PC-3 (cell line): Measurements from ENCODE around the gene TMEM141. TPM values are rescaled to one million over a fixed set of nuclear protein-coding genes. Genes with fewer than 3 reads are reported as not detected.

Experiments used
- ATAC-seq: fragments of 200-7000 bp; cut with Tn5 transposase; 2 replicates; pipeline ENCODE4 v1.9.1; 2020; ENCODE audit warnings: mild to moderate bottlenecking, moderate library complexity
- BruUV-seq: library from RNA; stranded (reverse); fragments of 400-500 nt; replicated peaks from 2 replicates; lab custom pipeline; 2021; lab: Mats Ljungman, UMichigan
- CTCF ChIA-PET: fragments of 300-600 bp; sonication (Branson Sonifier 250); formaldehyde crosslinking; loops from one replicate; lab custom pipeline; 2022; ENCODE audit warnings: antibody characterized with exemption; lab: Charles Lee
- POLR2A ChIA-PET: fragments of 300-600 bp; sonication (Branson Sonifier 250); formaldehyde crosslinking; loops from one replicate; lab custom pipeline; 2022; ENCODE audit warnings: antibody characterized with exemption; ENCODE audit not compliant: unreplicated experiment; lab: Charles Lee
- DNase-seq: peaks from one replicate; pipeline ENCODE4 v3.0.0-alpha.2; 2015
- H2AFZ ChIP-seq: fragments of 300-600 bp; sonication (generic); 2 replicates; pipeline ENCODE4 v1.6.0; 2016; ENCODE audit warnings: antibody characterized with exemption, low read length
- H3F3A ChIP-seq: fragments of 300-600 bp; sonication (generic); one replicate; pipeline ENCODE4 v1.6.0; 2017; ENCODE audit warnings: antibody characterized with exemption, low read length, control low read depth, mild to moderate bottlenecking; ENCODE audit not compliant: unreplicated experiment
- H3K27ac ChIP-seq: fragments of 300-600 bp; sonication (generic); 2 replicates; pipeline ENCODE4 v1.5.1; 2016; ENCODE audit warnings: mild to moderate bottlenecking, low read length
- H3K27me3 ChIP-seq: fragments of 300-600 bp; sonication (generic); 2 replicates; pipeline ENCODE4 v1.6.1; 2016; ENCODE audit warnings: low read length, mixed read lengths
- H3K36me3 ChIP-seq: fragments of 300-600 bp; sonication (generic); 2 replicates; pipeline ENCODE4 v1.6.1; 2016; ENCODE audit warnings: low read depth, mixed run types, low read length, mixed read lengths
- H3K4me1 ChIP-seq: fragments of 300-600 bp; sonication (generic); 2 replicates; pipeline ENCODE4 v1.5.1; 2016; ENCODE audit warnings: low read length; ENCODE audit not compliant: insufficient read depth
- H3K4me2 ChIP-seq: fragments of 300-600 bp; sonication (generic); 2 replicates; pipeline ENCODE4 v1.6.0; 2016; ENCODE audit warnings: low read length
- H3K4me3 ChIP-seq: fragments of 300-600 bp; sonication (generic); 2 replicates; pipeline ENCODE4 v1.5.1; 2016; ENCODE audit warnings: mild to moderate bottlenecking, low read length, mixed read lengths
- H3K79me2 ChIP-seq: fragments of 300-600 bp; sonication (generic); 2 replicates; pipeline ENCODE4 v1.6.1; 2017; ENCODE audit warnings: low read length, mixed read lengths
- H3K9ac ChIP-seq: fragments of 300-600 bp; sonication (generic); 2 replicates; pipeline ENCODE4 v1.6.0; 2016; ENCODE audit warnings: mild to moderate bottlenecking, low read length
- H3K9me2 ChIP-seq: fragments of 300-600 bp; sonication (generic); replicated peaks from 2 replicates; pipeline ENCODE4 v1.6.1; 2016; ENCODE audit warnings: mixed run types, low read length, mixed read lengths
- H3K9me3 ChIP-seq: fragments of 300-600 bp; sonication (generic); 2 replicates; pipeline ENCODE4 v1.6.1; 2016; ENCODE audit warnings: low read length, mixed read lengths
- H4K20me1 ChIP-seq: fragments of 300-600 bp; sonication (generic); 2 replicates; pipeline ENCODE4 v1.6.1; 2016; ENCODE audit warnings: low read length, mixed read lengths
- EZH2 ChIP-seq: fragments of 300-600 bp; sonication (generic); IDR thresholded peaks from one replicate; pipeline ENCODE4 v1.6.1; 2017; ENCODE audit warnings: antibody characterized with exemption, mild to moderate bottlenecking, low read length; ENCODE audit not compliant: unreplicated experiment
- EZH2phosphoT487 ChIP-seq: fragments of 300-600 bp; sonication (generic); IDR thresholded peaks from 2 replicates; pipeline ENCODE4 v1.6.1; 2018; ENCODE audit warnings: mild to moderate bottlenecking, antibody characterized with exemption, low read length, borderline replicate concordance
- intact Hi-C: fragments of 100-400 bp; cut with micrococcal nuclease; formaldehyde crosslinking; loops from 2 replicates; pipeline ENCODE4 v1.9.0; 2023
- total RNA-seq: library from RNA; depleted of rRNA; stranded (reverse); fragments of >200 nt; gene quantifications from 2 replicates; pipeline ENCODE4 v1.2.3, GENCODE V29; 2014
- TF ChIP-seq, protein P1 (sequence below): fragments of 300-600 bp; sonication (generic); conservative IDR thresholded peaks from 2 replicates; pipeline ENCODE4 v1.5.1; 2017; ENCODE audit warnings: antibody characterized with exemption, low read depth, mild to moderate bottlenecking, low read length

Gene TMEM141
- total RNA-seq, 1 experiment from 2014 or later, result 101 TPM

DNA sequence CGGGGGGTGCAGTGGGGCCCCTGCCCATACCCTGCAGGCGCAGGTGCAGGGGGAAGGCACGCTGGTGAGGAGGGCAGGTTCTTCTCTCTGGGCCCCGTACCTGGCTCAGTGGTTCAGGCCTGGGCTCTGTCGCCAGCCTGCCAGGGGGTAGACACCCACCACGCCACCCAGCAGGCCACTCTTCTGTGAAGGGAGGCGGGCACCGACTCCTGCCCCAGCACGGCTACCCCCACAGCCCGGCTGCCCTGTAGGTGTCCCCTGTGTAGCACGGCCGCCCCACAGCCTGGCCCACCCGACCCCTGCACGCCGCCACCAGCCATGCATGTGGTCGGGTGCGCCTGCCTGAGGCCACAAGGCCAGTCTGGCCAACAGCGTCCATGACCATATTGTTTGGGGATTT is 44.5 kb upstream of the TMEM141 start:
- ChIA-PET CTCF (no interaction called here), POLR2A (no interaction called here)

DNA sequence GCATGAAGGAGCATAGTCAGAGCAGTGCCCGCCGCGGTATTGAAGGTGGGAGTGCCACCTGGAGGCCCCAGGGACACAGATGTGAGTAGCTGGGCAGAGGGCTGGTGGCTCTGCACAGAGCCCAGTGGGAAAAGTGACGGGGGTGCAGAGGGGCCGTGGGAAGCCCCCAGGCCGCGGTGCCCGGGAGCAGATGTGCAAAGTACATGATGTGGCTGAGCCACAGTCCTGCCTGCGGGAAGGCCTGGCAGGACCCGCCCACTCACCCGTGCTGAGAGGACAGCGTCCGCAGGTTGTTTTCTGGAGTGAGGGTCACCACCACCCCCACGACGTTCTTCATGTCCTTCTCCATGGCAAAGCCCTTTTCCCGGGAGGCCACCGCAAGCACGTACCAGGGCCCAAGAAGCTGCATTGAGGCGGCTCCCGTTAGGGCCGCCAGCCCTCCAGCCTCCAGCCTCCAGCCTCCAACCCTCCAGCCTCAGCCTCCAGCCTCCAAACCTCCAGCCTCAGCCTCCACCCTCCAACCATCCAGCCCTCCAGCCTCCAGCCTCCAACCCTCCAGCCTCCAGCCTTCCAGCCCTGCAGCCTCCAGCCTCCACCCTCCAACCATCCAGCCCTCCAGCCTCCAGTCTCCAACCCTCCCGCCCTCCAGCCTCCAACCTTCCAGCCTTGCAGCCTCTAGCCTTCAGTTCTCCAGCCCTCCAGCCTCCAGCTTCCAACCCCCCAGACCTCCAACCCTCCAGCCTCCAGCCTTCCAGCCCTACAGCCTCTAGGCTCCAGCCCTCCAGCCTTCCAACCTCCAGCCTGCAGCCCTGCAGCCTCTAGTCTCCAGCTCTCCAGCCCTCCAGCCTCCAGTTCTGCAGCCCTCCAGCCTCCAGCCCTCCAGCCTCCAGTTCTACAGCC is 43.7 kb upstream of the TMEM141 start:
- CTCF ChIA-PET, result no interaction called here

More for the DNA sequence above, 44.5 kb upstream of the TMEM141 start:
- Histone ChIP-seq H3K27me3 (peaks cover 13% of the 10 kb centered on the region), H3K79me2 (no peaks in the 10 kb centered on the region), H3K36me3 (no peaks in the 10 kb centered on the region), H3K4me3 (no peak overlapping the region), H4K20me1 (no peaks in the 10 kb centered on the region), H3K9me2 (no peaks in the 10 kb centered on the region), H3F3A (no peaks in the 10 kb centered on the region), H3K9ac (no peak overlapping the region), H2AFZ (no peak overlapping the region), H3K4me1 (no peaks in the 10 kb centered on the region), H3K9me3 (no peaks in the 10 kb centered on the region), H3K27ac (no peak overlapping the region), H3K4me2 (no peak overlapping the region)
- no peak for TF ChIP-seq EZH2phosphoT487
- no peak for TF ChIP-seq EZH2
- ATAC-seq (no peak), DNase-seq (no peak)
- no TSS peak for BruUV-seq
- intact Hi-C loops, result no loop called here

DNA sequence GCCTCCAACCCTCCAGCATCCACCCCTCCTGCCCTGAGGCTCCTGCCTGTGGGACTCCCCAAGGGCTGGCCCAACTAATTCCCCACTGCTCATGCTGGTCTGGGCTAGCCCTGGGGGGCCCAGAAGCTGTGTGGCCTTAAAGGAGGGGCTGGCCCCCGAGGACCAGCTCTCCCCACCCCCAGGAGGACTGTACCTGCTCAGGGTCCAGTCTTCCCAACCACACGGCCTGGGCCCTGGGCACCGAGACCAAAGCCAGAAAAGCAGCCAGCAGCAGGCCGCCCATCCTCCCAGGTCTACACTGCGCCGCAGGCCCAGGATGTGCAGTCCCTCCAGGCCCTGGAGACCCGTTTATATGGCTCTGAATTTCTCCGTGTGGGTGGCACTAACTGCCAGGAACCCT is 42.9 kb upstream of the TMEM141 start, which contains the start of gene LCN6:
TSS of gene LCN6 (minus strand) at position 325 of the 400 bp plus-strand sequence. CDS start at position 283, 42 bp downstream.
- Histone ChIP-seq H3K36me3 (no peaks in the 10 kb centered on the region), H3K4me2 (no peak within 1 kb of the TSS), H3K9me2 (no peaks in the 10 kb centered on the region), H3F3A (no peaks in the 10 kb centered on the region), H3K79me2 (no peaks in the 10 kb centered on the region), H3K4me3 (no peak within 1 kb of the TSS), H2AFZ (no peak within 1 kb of the TSS), H4K20me1 (no peaks in the 10 kb centered on the region), H3K27me3 (no peaks in the 10 kb centered on the region), H3K4me1 (no peaks in the 10 kb centered on the region), H3K9ac (no peak within 1 kb of the TSS), H3K27ac (no peak within 1 kb of the TSS), H3K9me3 (no peaks in the 10 kb centered on the region)
- ChIA-PET CTCF (no interaction called here), POLR2A (no interaction called here)
- DNase-seq (no peak), ATAC-seq (no peak)
- no peak for TF ChIP-seq EZH2
- no peak for TF ChIP-seq EZH2phosphoT487
- TF ChIP-seq, protein P1, sequence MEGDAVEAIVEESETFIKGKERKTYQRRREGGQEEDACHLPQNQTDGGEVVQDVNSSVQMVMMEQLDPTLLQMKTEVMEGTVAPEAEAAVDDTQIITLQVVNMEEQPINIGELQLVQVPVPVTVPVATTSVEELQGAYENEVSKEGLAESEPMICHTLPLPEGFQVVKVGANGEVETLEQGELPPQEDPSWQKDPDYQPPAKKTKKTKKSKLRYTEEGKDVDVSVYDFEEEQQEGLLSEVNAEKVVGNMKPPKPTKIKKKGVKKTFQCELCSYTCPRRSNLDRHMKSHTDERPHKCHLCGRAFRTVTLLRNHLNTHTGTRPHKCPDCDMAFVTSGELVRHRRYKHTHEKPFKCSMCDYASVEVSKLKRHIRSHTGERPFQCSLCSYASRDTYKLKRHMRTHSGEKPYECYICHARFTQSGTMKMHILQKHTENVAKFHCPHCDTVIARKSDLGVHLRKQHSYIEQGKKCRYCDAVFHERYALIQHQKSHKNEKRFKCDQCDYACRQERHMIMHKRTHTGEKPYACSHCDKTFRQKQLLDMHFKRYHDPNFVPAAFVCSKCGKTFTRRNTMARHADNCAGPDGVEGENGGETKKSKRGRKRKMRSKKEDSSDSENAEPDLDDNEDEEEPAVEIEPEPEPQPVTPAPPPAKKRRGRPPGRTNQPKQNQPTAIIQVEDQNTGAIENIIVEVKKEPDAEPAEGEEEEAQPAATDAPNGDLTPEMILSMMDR, result no peak
- intact Hi-C loops, result no loop called here
- BruUV-seq, result no TSS peak

More for the DNA sequence above, 43.7 kb upstream of the TMEM141 start:
- no peaks in the 10 kb centered on the region for H3K79me2 ChIP-seq
- no peaks in the 10 kb centered on the region for H3K9me3 ChIP-seq
- DNase-seq, result no peak
- H3K9ac ChIP-seq, result no peak overlapping the region
- TF ChIP-seq, protein P1, result no peak
- H3K9me2 ChIP-seq, result no peaks in the 10 kb centered on the region
- POLR2A ChIA-PET, result no interaction called here
- H3K4me1 ChIP-seq, result no peaks in the 10 kb centered on the region
- no peaks in the 10 kb centered on the region for H4K20me1 ChIP-seq
- no TSS peak for BruUV-seq
- no peak overlapping the region for H3K4me2 ChIP-seq
- H3F3A ChIP-seq, result no peaks in the 10 kb centered on the region
- H3K36me3 ChIP-seq, result no peaks in the 10 kb centered on the region
- H3K27ac ChIP-seq, result no peak overlapping the region
- no peak overlapping the region for H3K4me3 ChIP-seq
- H3K27me3 ChIP-seq, result peaks cover 5% of the 10 kb centered on the region
- intact Hi-C loops, result no loop called here
- ATAC-seq, result no peak
- no peak overlapping the region for H2AFZ ChIP-seq
